Duodenal mucosa (tissue), 2 donors: Measurements from ENCODE around the gene TKFC.

ENCODE experiments used
- H3K27ac ChIP-seq: one replicate; pipeline ENCODE4 v1.7.0; 2013; ENCODE audit warnings: low read depth, low read length
- H3K27me3 ChIP-seq, 2 donors: one replicate each; pipeline ENCODE4 v1.7.0; 2013; ENCODE audit warnings: low read length in 2 of 2, control low read depth in 1 of 2; ENCODE audit not compliant: insufficient read depth in 2 of 2, control insufficient read depth in 1 of 2
- H3K36me3 ChIP-seq, 2 donors: one replicate each; pipeline ENCODE4 v1.7.0; 2013; ENCODE audit warnings: low read length in 2 of 2, control low read depth in 1 of 2; ENCODE audit not compliant: insufficient read depth in 2 of 2, control insufficient read depth in 1 of 2
- H3K4me1 ChIP-seq, 2 donors: one replicate each; pipeline ENCODE4 v1.7.0; 2013; ENCODE audit warnings: low read length in 2 of 2, control low read depth in 1 of 2; ENCODE audit not compliant: insufficient read depth in 2 of 2, control insufficient read depth in 1 of 2
- H3K4me3 ChIP-seq, 2 donors: one replicate each; pipeline ENCODE4 v1.7.0; 2013; ENCODE audit warnings: low read length in 2 of 2, low read depth in 1 of 2
- H3K9ac ChIP-seq, 2 donors: one replicate each; pipeline ENCODE4 v1.7.0; 2013; ENCODE audit warnings: low read length in 2 of 2, low read depth in 1 of 2
- H3K9me3 ChIP-seq, 2 donors: one replicate each; pipeline ENCODE4 v1.7.0; 2013; ENCODE audit warnings: low read length in 2 of 2, control low read depth in 1 of 2; ENCODE audit not compliant: control insufficient read depth in 1 of 2

TKFC gene

GRCh38 chr11:61343792-61344745, 11.0 kb downstream of the TKFC start:
- Histone ChIP-seq H3K27me3 (no peaks in the 10 kb centered on the region), H3K4me3 (no peak overlapping the region), H3K4me1 (peaks cover 22 to 24% of the 10 kb centered on the region in 2 donors), H3K9ac (no peak overlapping the region), H3K36me3 (peaks cover 31 to 88% of the 10 kb centered on the region in 2 donors), H3K27ac (no peak overlapping the region), H3K9me3 (no peaks in the 10 kb centered on the region)

GRCh38 chr11:61345170-61345610, 12.2 kb downstream of the TKFC start:
- Histone ChIP-seq H3K9me3 (no peaks in the 10 kb centered on the region), H3K9ac (no peak overlapping the region), H3K27me3 (no peaks in the 10 kb centered on the region), H3K27ac (peak overlapping the region; percentile 13), H3K4me3 (no peak overlapping the region), H3K36me3 (peaks cover 39 to 93% of the 10 kb centered on the region in 2 donors), H3K4me1 (peaks cover 22 to 24% of the 10 kb centered on the region in 2 donors)

- H3K27ac ChIP-seq = no peak overlapping the region
- peak overlapping the region in 1 of 2 donors; percentile 32 for H3K4me3 ChIP-seq
- H3K4me1 ChIP-seq = peaks cover 22 to 24% of the 10 kb centered on the region in 2 donors
- no peaks in the 10 kb centered on the region for H3K27me3 ChIP-seq
- H3K36me3 ChIP-seq = peaks cover 41 to 95% of the 10 kb centered on the region in 2 donors
- no peak overlapping the region for H3K9ac ChIP-seq
- H3K9me3 ChIP-seq = no peaks in the 10 kb centered on the region
Measured at GRCh38 chr11:61345954-61346843, 13.2 kb downstream of the TKFC start.

- no peak overlapping the region for H3K9ac ChIP-seq
- H3K36me3 ChIP-seq = peaks cover 30 to 86% of the 10 kb centered on the region in 2 donors
- H3K4me3 ChIP-seq = no peak overlapping the region
- H3K9me3 ChIP-seq = no peaks in the 10 kb centered on the region
- no peak overlapping the region for H3K27ac ChIP-seq
- H3K4me1 ChIP-seq = peaks cover 24 to 25% of the 10 kb centered on the region in 2 donors
- H3K27me3 ChIP-seq = no peaks in the 10 kb centered on the region
Measured at GRCh38 chr11:61347916-61348461, 15.0 kb downstream of the TKFC start.

- no peaks in the 10 kb centered on the region for H3K27me3 ChIP-seq
- peaks cover 34 to 81% of the 10 kb centered on the region in 2 donors for H3K36me3 ChIP-seq
- H3K27ac ChIP-seq = no peak overlapping the region
- H3K4me1 ChIP-seq = peaks cover 32 to 34% of the 10 kb centered on the region in 2 donors
- H3K4me3 ChIP-seq = no peak overlapping the region
- H3K9ac ChIP-seq = no peak overlapping the region
- H3K9me3 ChIP-seq = no peaks in the 10 kb centered on the region
Measured at GRCh38 chr11:61349189-61349751, 16.2 kb downstream of the TKFC start.

GRCh38 chr11:61349916-61350315, 16.9 kb downstream of the TKFC start:
- Histone ChIP-seq H3K27me3 (no peaks in the 10 kb centered on the region), H3K4me3 (no peak overlapping the region), H3K4me1 (peaks cover 28 to 34% of the 10 kb centered on the region in 2 donors), H3K27ac (no peak overlapping the region), H3K36me3 (peaks cover 34 to 75% of the 10 kb centered on the region in 2 donors), H3K9ac (no peak overlapping the region), H3K9me3 (no peaks in the 10 kb centered on the region)

- Histone ChIP-seq H3K4me1 (peaks cover 25 to 30% of the 10 kb centered on the region in 2 donors), H3K27ac (no peak overlapping the region)
Measured at GRCh38 chr11:61350336-61350735, 17.3 kb downstream of the TKFC start.

GRCh38 chr11:61350803-61351202, 17.8 kb downstream of the TKFC start:
- H3K9ac ChIP-seq = no peak overlapping the region
- no peaks in the 10 kb centered on the region for H3K27me3 ChIP-seq
- no peaks in the 10 kb centered on the region for H3K9me3 ChIP-seq
- peaks cover 21 to 25% of the 10 kb centered on the region in 2 donors for H3K4me1 ChIP-seq
- H3K4me3 ChIP-seq = no peak overlapping the region
- no peak overlapping the region for H3K27ac ChIP-seq
- peaks cover 31 to 69% of the 10 kb centered on the region in 2 donors for H3K36me3 ChIP-seq

More at GRCh38 chr11:61350336-61350735, 17.3 kb downstream of the TKFC start:
- Histone ChIP-seq H3K9me3 (no peaks in the 10 kb centered on the region), H3K36me3 (peaks cover 34 to 74% of the 10 kb centered on the region in 2 donors), H3K9ac (no peak overlapping the region), H3K4me3 (no peak overlapping the region), H3K27me3 (no peaks in the 10 kb centered on the region)

- H3K27me3 ChIP-seq = no peaks in the 10 kb centered on the region
- peaks cover 27 to 59% of the 10 kb centered on the region in 2 donors for H3K36me3 ChIP-seq
- no peak overlapping the region for H3K27ac ChIP-seq
- no peaks in the 10 kb centered on the region for H3K9me3 ChIP-seq
- peaks cover 9 to 15% of the 10 kb centered on the region in 2 donors for H3K4me1 ChIP-seq
- no peak overlapping the region for H3K4me3 ChIP-seq
- H3K9ac ChIP-seq = no peak overlapping the region
Measured at GRCh38 chr11:61352038-61352437, 19.0 kb downstream of the TKFC start.
